ENCODE measurements around the gene ILDR2.

DNA sequence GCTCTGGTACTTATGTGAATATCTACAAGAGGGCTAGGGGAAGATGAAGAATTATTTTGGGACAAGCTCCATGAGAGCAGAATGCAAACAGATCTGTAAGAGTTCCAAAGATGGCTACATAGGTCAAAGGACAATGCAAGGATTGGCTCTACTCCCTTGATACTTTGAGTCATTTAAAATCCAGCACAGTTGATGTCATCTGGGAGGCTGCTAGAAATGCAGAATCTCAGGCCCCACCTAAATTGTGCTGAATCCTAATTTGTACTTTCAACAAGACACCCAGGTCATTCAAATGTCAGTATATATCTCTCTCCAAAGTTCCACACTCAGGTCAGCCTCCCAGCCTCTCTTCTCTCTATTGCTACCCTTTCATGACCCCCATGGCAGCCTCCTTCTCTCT lies 75.6 kb downstream of the ILDR2 start:
- TF ChIP-seq, protein P1, sequence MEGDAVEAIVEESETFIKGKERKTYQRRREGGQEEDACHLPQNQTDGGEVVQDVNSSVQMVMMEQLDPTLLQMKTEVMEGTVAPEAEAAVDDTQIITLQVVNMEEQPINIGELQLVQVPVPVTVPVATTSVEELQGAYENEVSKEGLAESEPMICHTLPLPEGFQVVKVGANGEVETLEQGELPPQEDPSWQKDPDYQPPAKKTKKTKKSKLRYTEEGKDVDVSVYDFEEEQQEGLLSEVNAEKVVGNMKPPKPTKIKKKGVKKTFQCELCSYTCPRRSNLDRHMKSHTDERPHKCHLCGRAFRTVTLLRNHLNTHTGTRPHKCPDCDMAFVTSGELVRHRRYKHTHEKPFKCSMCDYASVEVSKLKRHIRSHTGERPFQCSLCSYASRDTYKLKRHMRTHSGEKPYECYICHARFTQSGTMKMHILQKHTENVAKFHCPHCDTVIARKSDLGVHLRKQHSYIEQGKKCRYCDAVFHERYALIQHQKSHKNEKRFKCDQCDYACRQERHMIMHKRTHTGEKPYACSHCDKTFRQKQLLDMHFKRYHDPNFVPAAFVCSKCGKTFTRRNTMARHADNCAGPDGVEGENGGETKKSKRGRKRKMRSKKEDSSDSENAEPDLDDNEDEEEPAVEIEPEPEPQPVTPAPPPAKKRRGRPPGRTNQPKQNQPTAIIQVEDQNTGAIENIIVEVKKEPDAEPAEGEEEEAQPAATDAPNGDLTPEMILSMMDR (IDR thresholded peaks at IDR 0.05 in 8 of 11, conservative IDR thresholded peaks at IDR 0.05 in 3 of 11): no peak
- no peak for TF ChIP-seq POLR2A (IDR thresholded peaks at IDR 0.05)
